Astrocyte of the hippocampus (primary cell): ENCODE data around the gene CST11.

Experiments
- DNase-seq: peaks from one replicate; pipeline ENCODE4 v3.0.0; 2011; ENCODE audit warnings: low read depth, low spot score

The CST11 gene

DNA sequence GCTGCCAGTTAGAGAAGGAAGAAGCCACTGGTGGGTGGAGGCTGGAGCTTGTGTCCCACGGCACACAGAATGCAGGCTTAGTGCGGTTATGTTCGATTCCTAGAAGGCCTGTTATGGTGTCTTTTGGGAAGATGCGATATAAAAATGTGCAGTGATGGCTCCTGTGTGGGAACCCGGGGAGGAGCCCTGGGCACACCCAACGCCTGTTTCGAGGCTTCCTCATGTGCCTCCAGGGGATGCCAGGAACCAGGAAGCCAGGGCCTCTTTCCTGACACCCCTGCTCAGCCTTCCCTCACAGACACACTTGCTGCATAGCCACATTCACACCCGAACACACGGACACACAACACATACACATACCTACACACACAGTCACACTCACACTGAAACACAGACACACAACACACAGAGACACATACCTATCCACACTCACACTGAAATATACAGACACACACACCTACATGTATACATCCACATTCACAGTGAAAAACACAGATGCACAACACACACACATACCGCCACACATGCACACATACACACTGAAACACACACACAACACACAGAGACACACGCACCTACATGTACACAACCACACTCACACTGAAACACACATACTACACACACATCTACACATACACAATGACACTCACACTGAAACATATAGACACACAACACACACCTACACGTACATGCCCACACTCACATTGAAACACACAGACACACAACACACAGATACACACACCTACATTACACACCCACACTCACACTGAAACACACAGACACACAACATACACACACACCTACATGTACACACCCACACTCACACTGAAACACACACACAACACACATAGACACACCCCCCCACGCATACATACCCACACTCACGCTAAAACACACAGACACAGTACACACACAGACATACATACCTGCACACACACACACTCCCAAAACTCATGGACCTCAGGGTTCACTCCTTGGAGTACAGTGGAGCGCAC, 1.2 kb upstream of the CST11 start:
- DNase-seq: no peak

- DNase-seq: no peak
Measured at GRCh38 chr20:23451956-23452487, 654 bp downstream of the CST11 start.

- no peak for DNase-seq
Measured at GRCh38 chr20:23450877-23451276, 1.8 kb downstream of the CST11 start.

DNA sequence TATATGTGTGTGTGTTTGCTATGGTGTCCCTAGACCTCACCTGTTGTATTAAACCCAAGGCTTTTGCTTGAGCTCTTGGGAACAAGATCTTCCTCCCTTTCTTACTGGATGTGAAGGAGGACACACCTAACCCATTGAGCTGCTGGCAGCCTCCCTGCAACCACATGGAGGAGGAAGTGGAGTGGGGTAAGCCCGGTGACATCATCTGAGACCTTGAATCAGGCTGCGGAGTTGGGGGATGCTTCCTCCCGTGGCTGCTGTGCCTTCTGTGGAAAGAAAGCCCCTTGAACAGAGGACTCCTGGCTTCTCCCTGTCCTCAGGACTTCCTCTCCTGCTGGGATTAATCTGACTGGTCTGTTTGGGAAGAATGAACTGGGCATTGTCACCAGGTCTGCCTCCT, 3.3 kb downstream of the CST11 start:
- DNase-seq: no peak

DNA sequence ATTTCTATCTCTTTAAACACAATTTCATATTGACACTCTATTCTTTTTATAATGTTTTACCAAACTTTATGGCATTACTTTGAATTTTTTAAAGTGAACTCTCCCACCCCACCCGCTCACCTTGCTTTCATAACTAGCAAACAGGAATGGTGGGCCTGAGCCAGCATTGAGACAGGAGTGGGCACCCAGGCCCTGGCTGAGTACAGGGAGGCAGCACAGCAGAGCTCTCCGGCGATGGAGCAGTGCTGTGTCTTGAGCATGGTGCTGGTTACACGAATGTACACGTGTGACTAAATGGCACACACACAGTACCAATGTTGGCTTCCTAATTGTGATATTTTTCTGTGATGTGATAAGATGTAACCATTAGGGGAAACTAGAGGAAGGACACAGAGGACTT, 4.5 kb downstream of the CST11 start:
- no peak for DNase-seq

DNA sequence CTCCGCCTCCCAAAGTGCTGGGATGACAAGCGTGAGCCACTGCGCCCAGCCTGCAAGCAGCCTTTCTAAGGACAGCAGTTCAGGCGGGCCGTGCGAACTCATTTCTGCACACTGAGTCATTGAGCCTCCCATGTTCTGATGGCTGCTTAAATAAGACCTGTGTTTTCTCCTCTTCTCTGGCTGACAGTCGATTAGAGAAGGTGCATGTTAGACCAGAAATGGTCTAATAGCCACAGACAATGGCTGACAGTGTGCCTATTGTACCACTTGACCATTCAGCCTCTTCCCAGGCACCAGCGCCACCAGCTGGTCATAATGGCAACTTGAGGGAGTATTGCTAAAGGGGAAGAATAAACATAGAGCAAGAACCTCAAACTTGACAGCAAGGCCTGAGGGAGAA, 6.2 kb downstream of the CST11 start:
- peak; percentile 38 for DNase-seq

- DNase-seq: peak; percentile 68
Measured at GRCh38 chr20:23445596-23446217, 7.0 kb downstream of the CST11 start.

- DNase-seq: no peak
Measured at GRCh38 chr20:23444859-23445258, 7.8 kb downstream of the CST11 start.

DNA sequence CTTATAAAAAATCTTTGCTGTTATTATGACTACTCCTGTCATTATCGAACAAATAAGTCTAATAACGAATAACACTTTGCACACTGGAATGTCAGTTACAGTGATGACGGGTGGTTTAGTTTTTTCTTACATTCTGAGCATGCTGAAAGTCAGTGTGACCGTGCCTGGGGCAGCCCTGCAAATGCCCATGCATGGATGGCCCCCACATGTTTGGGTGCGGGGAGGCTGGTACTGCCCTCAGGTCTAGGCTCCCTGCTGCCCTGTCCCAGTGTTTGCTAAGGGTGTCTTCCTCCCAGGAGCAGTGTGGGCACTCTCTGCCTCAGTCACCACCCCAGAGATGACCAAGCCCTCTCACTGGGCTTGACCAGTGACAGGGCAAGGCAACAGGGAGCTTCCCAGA, 10.2 kb downstream of the CST11 start:
- no peak for DNase-seq

- DNase-seq: peak; percentile 81
Measured at GRCh38 chr20:23441850-23442313, 10.8 kb downstream of the CST11 start.

- DNase-seq: no peak
Measured at GRCh38 chr20:23440004-23440403, 12.7 kb downstream of the CST11 start.

DNA sequence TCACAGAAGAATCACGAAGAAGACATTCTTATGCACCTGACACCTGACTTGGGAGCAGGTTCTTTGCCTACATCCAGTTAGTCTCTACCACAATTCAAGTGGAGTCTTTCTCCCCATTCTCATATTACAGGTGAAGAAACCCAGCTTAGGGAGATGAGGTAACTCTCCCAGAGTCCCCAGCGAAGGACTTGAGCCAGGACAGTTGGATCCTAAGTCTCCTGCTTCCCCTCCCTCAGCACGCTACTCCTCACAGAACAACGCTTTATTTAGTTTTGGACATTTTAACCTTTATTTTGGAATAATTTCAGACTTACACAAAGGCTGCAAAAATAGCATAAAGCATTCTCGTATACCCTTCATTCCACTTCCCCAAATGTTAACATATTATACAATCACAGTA, 14.0 kb downstream of the CST11 start:
- no peak for DNase-seq

GRCh38 chr20:23437126-23437899, 15.4 kb downstream of the CST11 start:
- DNase-seq: no peak

DNA sequence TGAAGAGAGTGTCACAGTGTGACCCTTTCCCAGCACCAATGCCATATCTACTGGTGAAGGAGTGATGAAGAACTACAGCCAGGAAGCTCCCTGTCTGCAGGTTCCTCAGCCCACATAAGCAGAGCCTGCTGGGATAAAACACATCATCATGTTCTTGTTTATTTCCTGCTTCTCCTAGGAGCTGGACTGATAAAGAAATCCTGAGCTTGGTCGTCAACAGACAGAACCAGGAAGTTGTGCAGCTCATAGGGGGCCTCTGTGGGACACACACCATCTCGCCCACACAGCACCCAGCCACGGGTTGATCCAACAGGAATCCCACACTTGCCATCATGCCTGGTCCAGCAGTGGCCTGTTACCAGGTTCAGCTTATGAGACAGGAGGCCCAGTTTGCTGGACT, 16.0 kb downstream of the CST11 start:
- no peak for DNase-seq

DNA sequence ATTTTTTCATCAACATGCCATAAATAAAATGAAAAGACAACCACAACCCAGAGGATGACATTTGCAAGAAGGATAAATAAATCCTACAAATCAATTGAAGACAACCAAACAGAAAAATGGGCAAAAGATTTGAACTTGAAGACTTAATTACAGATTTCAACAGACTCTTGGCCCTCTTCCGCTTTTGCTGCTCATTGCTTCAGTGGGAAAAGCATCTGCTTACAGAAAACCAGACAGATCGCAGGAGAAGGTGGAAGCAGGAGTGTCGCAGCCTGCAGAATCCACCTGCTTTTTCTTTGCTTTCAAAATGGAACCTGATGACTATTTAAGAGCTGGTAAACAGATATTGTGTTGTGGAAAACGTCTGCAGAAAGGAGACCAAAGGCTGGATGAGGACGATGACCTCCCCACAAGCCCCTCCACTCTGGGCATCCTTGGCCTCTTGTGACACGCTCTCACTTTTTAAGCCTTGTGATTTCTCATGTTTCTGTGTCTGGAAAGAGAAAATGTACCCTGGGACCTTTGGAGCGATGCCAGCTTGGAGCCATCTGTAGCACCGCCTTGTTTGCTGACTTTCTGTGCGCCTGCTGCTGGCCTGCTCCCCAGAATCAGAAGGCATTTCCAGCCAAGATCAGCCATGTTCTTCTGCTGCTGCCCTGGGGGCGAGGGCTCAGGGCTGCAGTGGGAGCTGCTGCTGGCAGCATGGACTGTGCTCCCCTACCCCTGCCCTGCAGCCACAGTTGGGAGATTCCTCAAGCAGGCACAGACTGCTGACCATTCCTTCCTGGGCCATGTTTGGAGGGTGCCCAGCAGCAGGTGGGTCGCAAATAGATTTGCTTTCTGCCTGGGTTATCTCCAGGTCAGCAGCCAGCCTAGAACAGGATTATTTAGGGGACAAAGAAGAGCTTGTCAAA, 16.8 kb downstream of the CST11 start:
- DNase-seq: no peak

- DNase-seq: no peak
Measured at GRCh38 chr20:23434521-23435313, 18.0 kb downstream of the CST11 start.

DNA sequence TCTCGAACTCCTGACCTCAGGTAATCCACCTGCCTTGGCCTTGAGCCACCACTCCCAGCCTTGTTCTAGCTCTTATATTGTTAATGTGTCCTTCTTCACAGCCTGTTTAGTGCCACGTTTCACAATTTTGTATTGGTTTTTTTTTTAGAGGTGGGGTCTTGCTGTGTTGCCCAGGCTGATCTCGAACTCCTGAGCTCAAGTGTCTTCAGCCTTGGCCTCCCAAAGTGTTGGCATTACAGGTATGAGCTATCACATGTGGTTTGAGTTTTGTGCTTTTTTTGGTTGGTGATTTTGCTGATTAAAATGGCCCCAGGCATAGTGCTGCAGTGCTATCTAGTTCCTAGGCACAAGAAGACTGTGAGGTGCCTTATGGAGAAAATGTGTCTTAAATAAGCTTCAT, 19.0 kb downstream of the CST11 start:
- DNase-seq: no peak

- DNase-seq: no peak
Measured at GRCh38 chr20:23425129-23425528, 27.5 kb downstream of the CST11 start.

DNA sequence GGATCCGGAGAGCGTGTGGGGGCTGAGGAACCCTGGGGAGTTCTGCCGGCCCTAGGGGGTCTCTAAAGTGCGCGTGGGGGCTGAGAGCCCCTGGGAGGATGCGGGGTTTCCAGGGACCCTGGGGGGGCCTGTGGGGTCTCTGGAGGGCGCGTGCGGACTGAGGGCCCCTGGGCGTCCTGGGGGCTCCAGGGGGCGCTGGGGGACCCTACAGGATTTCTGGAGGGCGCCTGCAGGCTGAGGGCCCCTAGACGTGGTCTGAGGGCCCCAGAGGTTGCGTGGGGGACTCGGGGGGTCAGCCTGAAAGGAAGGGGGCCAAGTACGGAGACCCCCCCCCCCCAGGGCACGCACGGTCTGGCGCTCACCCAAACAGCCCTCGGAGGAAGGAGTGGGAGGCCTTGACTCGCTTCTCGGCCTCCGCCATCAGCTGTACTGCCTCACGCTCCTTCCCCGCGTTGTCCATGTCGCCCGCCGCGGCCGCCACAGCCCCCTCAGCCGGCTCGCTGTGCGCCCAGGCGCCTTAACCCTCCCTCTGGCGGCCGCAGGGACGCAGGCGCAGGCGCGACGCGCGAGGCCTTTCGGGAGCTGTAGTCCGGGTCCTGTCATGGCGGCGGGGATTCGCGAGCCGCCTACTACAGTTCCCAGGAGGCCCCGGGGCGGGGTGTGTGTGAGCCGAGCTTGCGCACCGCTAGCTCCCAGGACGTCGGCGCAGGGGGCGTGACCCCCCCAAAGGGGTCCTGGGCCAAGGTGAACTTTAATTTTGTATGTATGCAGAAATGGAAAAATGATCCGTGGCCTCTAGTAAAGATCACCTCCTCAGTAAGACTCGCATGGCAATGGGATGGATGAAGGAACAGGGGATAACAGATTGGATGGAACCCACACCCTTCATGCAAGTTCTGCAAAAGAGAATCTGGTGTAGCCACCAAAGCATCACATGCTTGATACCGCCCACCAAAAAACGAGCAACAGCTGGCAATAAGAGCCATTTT, 31.4 kb downstream of the CST11 start, which contains the start of gene NAPB:
TSS of gene NAPB (minus strand) at position 546 of the 989 bp plus-strand sequence. CDS start at position 460, 86 bp downstream.
- DNase-seq: peak; percentile 97
